GM12892 (cell line): ENCODE results near the gene NUPR1.
"Not testable (repeated sequence)": the region's sequence is repeated elsewhere in the genome, so short reads cannot be mapped to it uniquely, and the experiment has no call there.

ENCODE experiments used
- POLR2A ChIP-seq: IDR thresholded peaks from 2 replicates; pipeline ENCODE4 v1.6.1; 2011; ENCODE audit warnings: low read depth, low read length, control low read depth
- TAF1 ChIP-seq: IDR thresholded peaks from 2 replicates; pipeline ENCODE4 v1.6.1; 2011; ENCODE audit warnings: low read depth, mild to moderate bottlenecking, control low read depth, low read length, borderline replicate concordance

DNA sequence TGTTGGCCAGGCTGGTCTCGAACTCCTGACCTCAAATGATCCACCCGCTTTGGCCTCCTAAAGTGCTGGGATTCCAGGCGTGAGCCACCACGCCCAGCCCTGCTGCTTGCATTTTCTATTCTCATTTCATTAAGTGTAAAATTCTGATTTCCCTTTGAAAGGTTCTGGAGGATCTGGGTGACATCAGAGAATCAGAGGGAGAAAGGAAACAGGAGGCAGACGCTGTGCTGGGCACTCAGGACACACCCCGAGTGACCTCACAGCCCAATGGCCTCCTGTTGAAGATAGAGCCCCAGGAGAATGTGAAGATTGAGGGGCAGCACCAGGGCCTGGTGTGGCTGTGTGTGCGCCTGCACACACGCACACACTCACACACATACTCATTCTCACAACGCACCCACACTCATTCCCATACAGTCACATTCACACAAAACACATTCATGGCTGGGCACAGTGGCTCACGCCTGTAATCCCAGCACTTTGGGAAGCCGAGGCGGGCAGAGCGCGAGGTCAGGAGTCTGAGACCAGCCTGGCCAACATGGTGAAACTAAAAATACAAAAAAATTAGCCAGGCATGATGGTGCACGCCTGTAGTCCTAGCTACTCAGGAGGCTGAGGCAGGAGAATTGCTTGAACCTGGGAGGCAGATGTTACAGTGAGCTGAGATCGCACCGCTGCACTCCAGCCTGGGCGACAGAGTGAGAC is 38.1 kb downstream of the NUPR1 start:
- not testable (repeated sequence) for TF ChIP-seq TAF1, POLR2A
